Liver (tissue), 9 donors: Measurements from ENCODE around the gene LRRTM4. TPM values are rescaled to one million over a fixed set of nuclear protein-coding genes. Genes with fewer than 3 reads are reported as not detected.
"Not testable (repeated sequence)": the region's sequence is repeated elsewhere in the genome, so short reads cannot be mapped to it uniquely, and the experiment has no call there.

ENCODE experiments used
- DNase-seq: peaks from one replicate; pipeline ENCODE4 v3.0.0-alpha.2; 2017; ENCODE audit warnings: low spot score
- H3K27ac ChIP-seq, 2 donors: one replicate each; pipeline ENCODE4 v1.7.0; 2013; ENCODE audit warnings: inconsistent platforms in 2 of 2, low read length in 2 of 2, control low read depth in 1 of 2, low read depth in 1 of 2, mild to moderate bottlenecking in 1 of 2
- H3K27me3 ChIP-seq, 4 donors: one replicate each; pipeline versions ENCODE4 v1.6.1 to v1.7.0; 2013; ENCODE audit warnings: low read length in 3 of 4, inconsistent platforms in 1 of 4, mild to moderate bottlenecking in 1 of 4, moderate library complexity in 1 of 4; ENCODE audit not compliant: control insufficient read depth in 4 of 4, insufficient read depth in 4 of 4
- H3K36me3 ChIP-seq, 4 donors: one replicate each; pipeline versions ENCODE4 v1.6.1 to v1.7.0; 2013; ENCODE audit warnings: low read length in 3 of 4, mild to moderate bottlenecking in 3 of 4, low read depth in 1 of 4, moderate library complexity in 1 of 4; ENCODE audit not compliant: control insufficient read depth in 4 of 4, insufficient read depth in 3 of 4
- H3K4me1 ChIP-seq, 4 donors: one replicate each; pipeline versions ENCODE4 v1.6.1 to v1.7.0; 2013; ENCODE audit warnings: low read length in 3 of 4, mild to moderate bottlenecking in 3 of 4, moderate library complexity in 1 of 4; ENCODE audit not compliant: control insufficient read depth in 4 of 4, insufficient read depth in 4 of 4
- H3K4me3 ChIP-seq, 3 donors: one replicate each; pipeline versions ENCODE4 v1.6.1 to v1.7.0; 2013; ENCODE audit warnings: low read length in 3 of 3, control low read depth in 1 of 3, low read depth in 1 of 3, mild to moderate bottlenecking in 1 of 3
- H3K9ac ChIP-seq, 2 donors: one replicate each; pipeline ENCODE4 v1.7.0; 2013; ENCODE audit warnings: low read length in 2 of 2, mild to moderate bottlenecking in 2 of 2, moderate library complexity in 2 of 2, control low read depth in 1 of 2, low read depth in 1 of 2
- H3K9me3 ChIP-seq, 4 donors: one replicate each; pipeline versions ENCODE4 v1.6.1 to v1.7.0; 2013; ENCODE audit warnings: low read length in 3 of 4; ENCODE audit not compliant: control insufficient read depth in 4 of 4
- EGR1 ChIP-seq, 2 donors: IDR thresholded peaks; 2 replicates each; pipeline ENCODE4 v1.6.1; 2016 to 2018; ENCODE audit warnings: antibody characterized with exemption in 2 of 2, low read depth in 2 of 2
- GABPA ChIP-seq, 2 donors: IDR thresholded peaks in 1 of 2; conservative IDR thresholded peaks in 1 of 2; 2 replicates each; pipeline ENCODE4 v1.6.1; 2016; ENCODE audit warnings: antibody characterized with exemption in 2 of 2, mild to moderate bottlenecking in 1 of 2, moderate library complexity in 1 of 2
- HNF4G ChIP-seq: IDR thresholded peaks from 2 replicates; pipeline ENCODE4 v1.6.1; 2016; ENCODE audit warnings: antibody characterized with exemption
- SP1 ChIP-seq: IDR thresholded peaks from 2 replicates; pipeline ENCODE4 v1.6.1; 2018; ENCODE audit warnings: antibody characterized with exemption, mild to moderate bottlenecking
- WGBS: extraction: QIAGEN DNeasy Blood & Tissue Kit; methylation state at CpG from one replicate; pipeline ENCODE4 v1.1.7; 2013; 5-methylcytosine and 5-hydroxymethylcytosine counted together
- polyA plus RNA-seq, 2 donors: library from polyadenylated mRNA; stranded (reverse) in 1 of 2; unstranded in 1 of 2; fragments of 200-250 nt in 1 of 2; fragments of >200 nt in 1 of 2; fragmentation: Nextera tagmentation in 1 of 2; extraction: Ambion mirVana in 1 of 2; gene quantifications; one replicate each; pipeline versions ENCODE4 v1.2.1 to v1.2.3, GENCODE V29; 2013 to 2015
- total RNA-seq, 2 donors: library from RNA; depleted of rRNA; stranded (reverse); fragments of >200 nt; gene quantifications; one replicate each; pipeline ENCODE4 v1.2.3, GENCODE V29; 2014
- TF ChIP-seq, protein P1 (sequence below): fragments of 150-350 bp; IDR thresholded peaks from 2 replicates; pipeline ENCODE4 v1.5.1; 2017; ENCODE audit warnings: improper control_type of control experiment, low read depth, low read length; ENCODE audit not compliant: missing input control
- TF ChIP-seq, protein P2 (sequence below): IDR thresholded peaks from 2 replicates; pipeline ENCODE4 v1.6.1; 2016; ENCODE audit warnings: antibody characterized with exemption, mild to moderate bottlenecking
- donor health status: healthy.
- donor health status: healthy.
- donor health status: healthy.
- donor health status: healthy.
- donor health status: healthy.

The LRRTM4 gene
- total and polyA plus RNA-seq, 4 donors: 0.06 to 0.09 (median 0.08) TPM; not detected in 1

GRCh38 chr2:76808732-76809131, 713.4 kb downstream of the LRRTM4 start:
- Histone ChIP-seq H3K27ac (no peak overlapping the region), H3K36me3 (no peaks in the 10 kb centered on the region), H3K4me3 (no peak overlapping the region), H3K9ac (no peak overlapping the region), H3K4me1 (no peaks in the 10 kb centered on the region), H3K9me3 (no peaks in the 10 kb centered on the region), H3K27me3 (no peaks in the 10 kb centered on the region)
- 6% methylated on average over 1 of the region's 1 CpG for WGBS
- TF ChIP-seq, protein P1, sequence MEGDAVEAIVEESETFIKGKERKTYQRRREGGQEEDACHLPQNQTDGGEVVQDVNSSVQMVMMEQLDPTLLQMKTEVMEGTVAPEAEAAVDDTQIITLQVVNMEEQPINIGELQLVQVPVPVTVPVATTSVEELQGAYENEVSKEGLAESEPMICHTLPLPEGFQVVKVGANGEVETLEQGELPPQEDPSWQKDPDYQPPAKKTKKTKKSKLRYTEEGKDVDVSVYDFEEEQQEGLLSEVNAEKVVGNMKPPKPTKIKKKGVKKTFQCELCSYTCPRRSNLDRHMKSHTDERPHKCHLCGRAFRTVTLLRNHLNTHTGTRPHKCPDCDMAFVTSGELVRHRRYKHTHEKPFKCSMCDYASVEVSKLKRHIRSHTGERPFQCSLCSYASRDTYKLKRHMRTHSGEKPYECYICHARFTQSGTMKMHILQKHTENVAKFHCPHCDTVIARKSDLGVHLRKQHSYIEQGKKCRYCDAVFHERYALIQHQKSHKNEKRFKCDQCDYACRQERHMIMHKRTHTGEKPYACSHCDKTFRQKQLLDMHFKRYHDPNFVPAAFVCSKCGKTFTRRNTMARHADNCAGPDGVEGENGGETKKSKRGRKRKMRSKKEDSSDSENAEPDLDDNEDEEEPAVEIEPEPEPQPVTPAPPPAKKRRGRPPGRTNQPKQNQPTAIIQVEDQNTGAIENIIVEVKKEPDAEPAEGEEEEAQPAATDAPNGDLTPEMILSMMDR: no peak
- TF ChIP-seq EGR1 (IDR thresholded peaks at IDR 0.05; ENCODE audit: low read depth in 2 of 2): no peak
- no peak for DNase-seq

DNA sequence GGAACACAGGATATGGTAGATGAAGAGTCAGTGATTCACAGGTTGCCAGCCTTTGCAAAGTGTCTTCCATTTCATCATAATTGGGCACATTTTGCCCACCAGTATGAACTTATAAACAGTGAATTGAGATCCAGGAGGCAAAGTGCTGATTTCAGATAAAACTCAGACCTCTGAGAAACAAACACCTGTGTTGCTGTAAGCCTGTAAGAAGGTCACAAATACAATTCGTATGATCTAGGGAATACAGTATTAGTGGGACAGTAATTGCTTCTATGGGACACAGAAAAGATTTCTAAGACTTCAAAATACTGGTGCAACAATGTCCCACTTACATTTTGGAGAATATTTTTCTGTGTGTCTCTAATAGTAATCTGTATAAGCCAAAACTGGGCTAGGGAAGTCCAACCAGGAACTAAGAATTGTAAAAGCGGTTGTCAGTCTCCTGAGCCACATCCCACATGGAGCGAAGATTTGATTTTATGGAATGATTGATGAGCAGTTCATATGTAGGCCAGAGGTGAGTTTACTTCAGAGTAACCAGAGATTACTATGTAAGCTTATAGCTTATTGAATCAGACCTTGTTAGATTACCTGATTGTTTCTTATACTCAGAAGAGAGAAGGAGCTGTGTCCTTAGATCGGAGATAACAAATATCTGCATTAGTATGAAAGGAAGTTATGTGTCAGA, 728.4 kb downstream of the LRRTM4 start:
- DNase-seq: no peak
- H3K9ac ChIP-seq: no peak overlapping the region
- no peak overlapping the region for H3K27ac ChIP-seq
- no peak overlapping the region for H3K4me3 ChIP-seq
- WGBS: 71% methylated on average over 4 of the region's 4 CpGs
- TF ChIP-seq EGR1 (IDR thresholded peaks at IDR 0.05; ENCODE audit: low read depth in 2 of 2) (no peak), SP1 (no peak), HNF4G (no peak), GABPA (IDR thresholded peaks at IDR 0.05 in 1 of 2, conservative IDR thresholded peaks at IDR 0.05 in 1 of 2) (no peak)
- TF ChIP-seq, protein P2, sequence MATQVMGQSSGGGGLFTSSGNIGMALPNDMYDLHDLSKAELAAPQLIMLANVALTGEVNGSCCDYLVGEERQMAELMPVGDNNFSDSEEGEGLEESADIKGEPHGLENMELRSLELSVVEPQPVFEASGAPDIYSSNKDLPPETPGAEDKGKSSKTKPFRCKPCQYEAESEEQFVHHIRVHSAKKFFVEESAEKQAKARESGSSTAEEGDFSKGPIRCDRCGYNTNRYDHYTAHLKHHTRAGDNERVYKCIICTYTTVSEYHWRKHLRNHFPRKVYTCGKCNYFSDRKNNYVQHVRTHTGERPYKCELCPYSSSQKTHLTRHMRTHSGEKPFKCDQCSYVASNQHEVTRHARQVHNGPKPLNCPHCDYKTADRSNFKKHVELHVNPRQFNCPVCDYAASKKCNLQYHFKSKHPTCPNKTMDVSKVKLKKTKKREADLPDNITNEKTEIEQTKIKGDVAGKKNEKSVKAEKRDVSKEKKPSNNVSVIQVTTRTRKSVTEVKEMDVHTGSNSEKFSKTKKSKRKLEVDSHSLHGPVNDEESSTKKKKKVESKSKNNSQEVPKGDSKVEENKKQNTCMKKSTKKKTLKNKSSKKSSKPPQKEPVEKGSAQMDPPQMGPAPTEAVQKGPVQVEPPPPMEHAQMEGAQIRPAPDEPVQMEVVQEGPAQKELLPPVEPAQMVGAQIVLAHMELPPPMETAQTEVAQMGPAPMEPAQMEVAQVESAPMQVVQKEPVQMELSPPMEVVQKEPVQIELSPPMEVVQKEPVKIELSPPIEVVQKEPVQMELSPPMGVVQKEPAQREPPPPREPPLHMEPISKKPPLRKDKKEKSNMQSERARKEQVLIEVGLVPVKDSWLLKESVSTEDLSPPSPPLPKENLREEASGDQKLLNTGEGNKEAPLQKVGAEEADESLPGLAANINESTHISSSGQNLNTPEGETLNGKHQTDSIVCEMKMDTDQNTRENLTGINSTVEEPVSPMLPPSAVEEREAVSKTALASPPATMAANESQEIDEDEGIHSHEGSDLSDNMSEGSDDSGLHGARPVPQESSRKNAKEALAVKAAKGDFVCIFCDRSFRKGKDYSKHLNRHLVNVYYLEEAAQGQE: no peak
- H3K36me3 ChIP-seq: no peaks in the 10 kb centered on the region
- no peaks in the 10 kb centered on the region for H3K27me3 ChIP-seq
- no peaks in the 10 kb centered on the region for H3K9me3 ChIP-seq
- H3K4me1 ChIP-seq: no peaks in the 10 kb centered on the region

- H3K36me3 ChIP-seq, H3K9me3 ChIP-seq, H3K9ac ChIP-seq, H3K27ac ChIP-seq, H3K4me3 ChIP-seq, H3K27me3 ChIP-seq, H3K4me1 ChIP-seq, DNase-seq: not testable (repeated sequence)
- 82% methylated on average over 22 of the region's 22 CpGs for WGBS
These were observed 740.9 kb downstream of the LRRTM4 start for GRCh38 chr2:76781313-76781712.
